Keratinocyte (primary cell): ENCODE results near the gene KLK11.

ENCODE experiments used
- EZH2 ChIP-seq: IDR thresholded peaks from one replicate; pipeline ENCODE4 v1.6.1; 2012; ENCODE audit warnings: inconsistent platforms, mild to moderate bottlenecking, low read length, moderate library complexity
- TF ChIP-seq, protein P1 (sequence below), 3 experiments: IDR thresholded peaks in 1 of 3; conservative IDR thresholded peaks in 1 of 3; optimal IDR thresholded peaks in 1 of 3; 2 replicates in 2 of 3; 3 replicates in 1 of 3; pipeline versions ENCODE3 to v1.5.1; 2011; ENCODE audit warnings: low read length in 3 of 3, mild to moderate bottlenecking in 3 of 3, moderate library complexity in 2 of 3, control low read depth in 1 of 3, inconsistent platforms in 1 of 3; ENCODE audit not compliant: insufficient read depth in 2 of 3; ENCODE audit errors: extremely low read depth in 1 of 3

DNA sequence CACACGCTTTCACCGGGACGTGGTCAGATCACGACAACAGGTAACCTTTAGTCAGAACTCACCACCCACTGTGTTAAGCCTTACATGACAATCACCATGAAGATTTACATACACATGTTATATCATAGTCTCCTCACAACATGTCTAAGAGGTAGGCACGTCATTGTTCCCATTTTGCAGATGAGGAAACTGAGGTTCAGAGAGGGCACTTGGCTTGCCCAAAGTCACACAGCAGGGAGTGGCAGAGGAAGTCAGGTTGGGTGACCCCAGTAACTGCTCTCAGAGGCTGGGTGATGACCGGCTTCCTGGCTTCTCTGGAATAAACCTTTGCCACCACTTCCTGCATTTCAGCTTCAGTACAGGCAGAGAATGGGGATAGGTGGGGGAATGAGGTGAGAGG lies 12.2 kb downstream of the KLK11 start:
- TF ChIP-seq, protein P1, sequence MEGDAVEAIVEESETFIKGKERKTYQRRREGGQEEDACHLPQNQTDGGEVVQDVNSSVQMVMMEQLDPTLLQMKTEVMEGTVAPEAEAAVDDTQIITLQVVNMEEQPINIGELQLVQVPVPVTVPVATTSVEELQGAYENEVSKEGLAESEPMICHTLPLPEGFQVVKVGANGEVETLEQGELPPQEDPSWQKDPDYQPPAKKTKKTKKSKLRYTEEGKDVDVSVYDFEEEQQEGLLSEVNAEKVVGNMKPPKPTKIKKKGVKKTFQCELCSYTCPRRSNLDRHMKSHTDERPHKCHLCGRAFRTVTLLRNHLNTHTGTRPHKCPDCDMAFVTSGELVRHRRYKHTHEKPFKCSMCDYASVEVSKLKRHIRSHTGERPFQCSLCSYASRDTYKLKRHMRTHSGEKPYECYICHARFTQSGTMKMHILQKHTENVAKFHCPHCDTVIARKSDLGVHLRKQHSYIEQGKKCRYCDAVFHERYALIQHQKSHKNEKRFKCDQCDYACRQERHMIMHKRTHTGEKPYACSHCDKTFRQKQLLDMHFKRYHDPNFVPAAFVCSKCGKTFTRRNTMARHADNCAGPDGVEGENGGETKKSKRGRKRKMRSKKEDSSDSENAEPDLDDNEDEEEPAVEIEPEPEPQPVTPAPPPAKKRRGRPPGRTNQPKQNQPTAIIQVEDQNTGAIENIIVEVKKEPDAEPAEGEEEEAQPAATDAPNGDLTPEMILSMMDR (optimal IDR thresholded peaks at IDR 0.05 in 1 of 3, IDR thresholded peaks at IDR 0.05 in 1 of 3, conservative IDR thresholded peaks at IDR 0.05 in 1 of 3; ENCODE audit: extremely low read depth in 1 of 3, insufficient read depth in 2 of 3, low read length in 3 of 3), result no peak
- TF ChIP-seq EZH2, result no peak
